ENCODE measurements around the gene EXD3.

GRCh38 chr9:137342482-137342881, 80.5 kb downstream of the EXD3 start:
- no peak for TF ChIP-seq CTCF (IDR thresholded peaks at IDR 0.05)
- no peak for TF ChIP-seq POLR2A (IDR thresholded peaks at IDR 0.05)
